ENCODE measurements around the gene RSPO4.

Gene RSPO4

GRCh38 chr20:939606-940005 is 62.5 kb downstream of the RSPO4 start:
- Histone ChIP-seq H2BK15ac (ENCODE audit: low read depth, poor library complexity, severe bottlenecking) (no peak overlapping the region), H2BK120ac (ENCODE audit: low read depth, low read length) (no peak overlapping the region), H3K23ac (ENCODE audit: low read length in 2 of 2) (no peak overlapping the region), H2AK5ac (ENCODE audit: low read length, severe bottlenecking) (no peak overlapping the region), H2BK12ac (ENCODE audit: low read length in 2 of 2) (no peak overlapping the region), H3K27me3 (ENCODE audit: control insufficient read depth in 1 of 2, insufficient read depth in 1 of 2, low read length in 2 of 2) (peaks cover 0 to 36% of the 10 kb centered on the region in 2 experiments), H3K36me3 (ENCODE audit: control insufficient read depth in 1 of 2, insufficient read depth in 2 of 2, low read depth in 1 of 2, low read length in 2 of 2) (no peaks in the 10 kb centered on the region), H3K27ac (ENCODE audit: low read length, poor library complexity, severe bottlenecking) (no peak overlapping the region), H3K14ac (ENCODE audit: low read length in 2 of 2) (no peak overlapping the region), H3K9me3 (ENCODE audit: control insufficient read depth, low read length) (no peaks in the 10 kb centered on the region), H2BK5ac (ENCODE audit: low read depth, low read length, poor library complexity, severe bottlenecking) (no peak overlapping the region), H3K18ac (ENCODE audit: low read depth in 1 of 2, low read length in 2 of 2) (no peak overlapping the region), H4K8ac (ENCODE audit: low read length) (no peak overlapping the region), H3K79me1 (replicated peaks; ENCODE audit: low read length, poor library complexity, severe bottlenecking) (no peaks in the 10 kb centered on the region), H3K4me3 (ENCODE audit: insufficient read depth in 1 of 2, low read depth in 1 of 2, low read length in 2 of 2) (no peak overlapping the region), H2AFZ (ENCODE audit: low read depth, low read length) (no peak overlapping the region), H3K9ac (ENCODE audit: low read length) (no peak overlapping the region), H3K4ac (ENCODE audit: low read depth in 1 of 2, low read length in 2 of 2) (no peak overlapping the region), H4K91ac (ENCODE audit: low read length) (no peak overlapping the region), H3K4me2 (ENCODE audit: low read length, poor library complexity, severe bottlenecking) (no peak overlapping the region), H3K4me1 (ENCODE audit: control insufficient read depth, insufficient read depth, low read depth, low read length) (no peaks in the 10 kb centered on the region)
- DNase-seq, result no peak
- 92% methylated on average over 5 of the region's 5 CpGs for WGBS

GRCh38 chr20:934186-934840 is 67.8 kb downstream of the RSPO4 start:
- Histone ChIP-seq H3K4ac (ENCODE audit: low read depth in 1 of 2, low read length in 2 of 2) (no peak overlapping the region), H3K27ac (ENCODE audit: low read length, poor library complexity, severe bottlenecking) (no peak overlapping the region), H3K4me2 (ENCODE audit: low read length, poor library complexity, severe bottlenecking) (no peak overlapping the region), H3K23ac (ENCODE audit: low read length in 2 of 2) (no peak overlapping the region), H2BK15ac (ENCODE audit: low read depth, poor library complexity, severe bottlenecking) (no peak overlapping the region), H4K91ac (ENCODE audit: low read length) (no peak overlapping the region), H3K79me1 (replicated peaks; ENCODE audit: low read length, poor library complexity, severe bottlenecking) (no peaks in the 10 kb centered on the region), H3K14ac (ENCODE audit: low read length in 2 of 2) (no peak overlapping the region), H3K9ac (ENCODE audit: low read length) (no peak overlapping the region), H3K36me3 (ENCODE audit: control insufficient read depth in 1 of 2, insufficient read depth in 2 of 2, low read depth in 1 of 2, low read length in 2 of 2) (no peaks in the 10 kb centered on the region), H4K8ac (ENCODE audit: low read length) (no peak overlapping the region), H2AK5ac (ENCODE audit: low read length, severe bottlenecking) (no peak overlapping the region), H3K9me3 (ENCODE audit: control insufficient read depth, low read length) (peaks cover 19% of the 10 kb centered on the region), H3K4me3 (ENCODE audit: insufficient read depth in 1 of 2, low read depth in 1 of 2, low read length in 2 of 2) (no peak overlapping the region), H2BK5ac (ENCODE audit: low read depth, low read length, poor library complexity, severe bottlenecking) (no peak overlapping the region), H3K27me3 (ENCODE audit: control insufficient read depth in 1 of 2, insufficient read depth in 1 of 2, low read length in 2 of 2) (peaks cover 0 to 8% of the 10 kb centered on the region in 2 experiments), H2BK12ac (ENCODE audit: low read length in 2 of 2) (no peak overlapping the region), H3K4me1 (ENCODE audit: control insufficient read depth, insufficient read depth, low read depth, low read length) (no peaks in the 10 kb centered on the region), H2AFZ (ENCODE audit: low read depth, low read length) (no peak overlapping the region), H2BK120ac (ENCODE audit: low read depth, low read length) (no peak overlapping the region), H3K18ac (ENCODE audit: low read depth in 1 of 2, low read length in 2 of 2) (no peak overlapping the region)
- DNase-seq, result no peak
- WGBS, result 48% methylated on average over 8 of the region's 9 CpGs

DNA sequence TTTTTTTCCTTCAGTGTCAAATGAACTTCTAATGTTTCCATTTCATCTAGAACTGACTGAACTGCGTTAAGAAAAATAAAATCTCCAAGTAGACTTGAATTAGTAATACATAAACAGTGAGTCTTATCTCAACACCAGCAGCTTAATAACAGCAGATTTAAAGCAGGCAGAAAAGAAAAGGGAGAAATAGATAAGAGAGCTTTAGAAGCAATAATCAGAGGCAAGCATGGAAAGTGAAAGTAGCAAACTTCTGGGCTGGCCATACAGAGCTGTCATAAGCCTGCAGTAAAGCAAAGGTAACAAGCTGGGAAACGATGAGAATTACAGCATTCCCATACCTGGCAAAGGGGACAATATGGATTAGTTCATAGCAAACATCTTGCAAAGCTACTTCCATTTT is 69.1 kb downstream of the RSPO4 start:
- H2BK5ac ChIP-seq (ENCODE audit: low read depth, low read length, poor library complexity, severe bottlenecking), result no peak overlapping the region
- H3K9ac ChIP-seq (ENCODE audit: low read length), result no peak overlapping the region
- no peak overlapping the region for H3K27ac ChIP-seq (ENCODE audit: low read length, poor library complexity, severe bottlenecking)
- H3K4me1 ChIP-seq (ENCODE audit: control insufficient read depth, insufficient read depth, low read depth, low read length), result no peaks in the 10 kb centered on the region
- H3K14ac ChIP-seq (ENCODE audit: low read length in 2 of 2), result no peak overlapping the region
- no peak overlapping the region for H2BK120ac ChIP-seq (ENCODE audit: low read depth, low read length)
- H3K4ac ChIP-seq (ENCODE audit: low read depth in 1 of 2, low read length in 2 of 2), result no peak overlapping the region
- no peak for DNase-seq
- 46% methylated on average over 1 of the region's 2 CpGs for WGBS
- no peak overlapping the region for H2AK5ac ChIP-seq (ENCODE audit: low read length, severe bottlenecking)
- H3K23ac ChIP-seq (ENCODE audit: low read length in 2 of 2), result no peak overlapping the region
- H3K9me3 ChIP-seq (ENCODE audit: control insufficient read depth, low read length), result peaks cover 20% of the 10 kb centered on the region
- no peak overlapping the region for H4K8ac ChIP-seq (ENCODE audit: low read length)
- H3K27me3 ChIP-seq (ENCODE audit: control insufficient read depth in 1 of 2, insufficient read depth in 1 of 2, low read length in 2 of 2), result no peaks in the 10 kb centered on the region
- H2BK15ac ChIP-seq (ENCODE audit: low read depth, poor library complexity, severe bottlenecking), result no peak overlapping the region
- H3K18ac ChIP-seq (ENCODE audit: low read depth in 1 of 2, low read length in 2 of 2), result no peak overlapping the region
- H4K91ac ChIP-seq (ENCODE audit: low read length), result no peak overlapping the region
- H3K4me3 ChIP-seq (ENCODE audit: insufficient read depth in 1 of 2, low read depth in 1 of 2, low read length in 2 of 2), result no peak overlapping the region
- no peaks in the 10 kb centered on the region for H3K79me1 ChIP-seq (replicated peaks; ENCODE audit: low read length, poor library complexity, severe bottlenecking)
- H2BK12ac ChIP-seq (ENCODE audit: low read length in 2 of 2), result no peak overlapping the region
- no peaks in the 10 kb centered on the region for H3K36me3 ChIP-seq (ENCODE audit: control insufficient read depth in 1 of 2, insufficient read depth in 2 of 2, low read depth in 1 of 2, low read length in 2 of 2)
- H3K4me2 ChIP-seq (ENCODE audit: low read length, poor library complexity, severe bottlenecking), result no peak overlapping the region
- no peak overlapping the region for H2AFZ ChIP-seq (ENCODE audit: low read depth, low read length)

GRCh38 chr20:931401-931800 is 70.7 kb downstream of the RSPO4 start:
- H3K23ac ChIP-seq (ENCODE audit: low read length in 2 of 2), result no peak overlapping the region
- 0% methylated on average over 1 of the region's 1 CpG for whole genome bisulfite sequencing
- H3K4ac ChIP-seq (ENCODE audit: low read depth in 1 of 2, low read length in 2 of 2), result no peak overlapping the region
- H2BK120ac ChIP-seq (ENCODE audit: low read depth, low read length), result no peak overlapping the region
- H3K27me3 ChIP-seq (ENCODE audit: control insufficient read depth in 1 of 2, insufficient read depth in 1 of 2, low read length in 2 of 2), result peaks cover 0 to 4% of the 10 kb centered on the region in 2 experiments
- no peak overlapping the region for H2AFZ ChIP-seq (ENCODE audit: low read depth, low read length)
- no peak overlapping the region for H2BK15ac ChIP-seq (ENCODE audit: low read depth, poor library complexity, severe bottlenecking)
- no peak overlapping the region for H3K4me2 ChIP-seq (ENCODE audit: low read length, poor library complexity, severe bottlenecking)
- H4K8ac ChIP-seq (ENCODE audit: low read length), result no peak overlapping the region
- H2BK5ac ChIP-seq (ENCODE audit: low read depth, low read length, poor library complexity, severe bottlenecking), result no peak overlapping the region
- H2BK12ac ChIP-seq (ENCODE audit: low read length in 2 of 2), result no peak overlapping the region
- no peak overlapping the region for H3K9ac ChIP-seq (ENCODE audit: low read length)
- no peaks in the 10 kb centered on the region for H3K36me3 ChIP-seq (ENCODE audit: control insufficient read depth in 1 of 2, insufficient read depth in 2 of 2, low read depth in 1 of 2, low read length in 2 of 2)
- H3K4me1 ChIP-seq (ENCODE audit: control insufficient read depth, insufficient read depth, low read depth, low read length), result no peaks in the 10 kb centered on the region
- no peak overlapping the region for H3K4me3 ChIP-seq (ENCODE audit: insufficient read depth in 1 of 2, low read depth in 1 of 2, low read length in 2 of 2)
- H4K91ac ChIP-seq (ENCODE audit: low read length), result no peak overlapping the region
- peaks cover 20% of the 10 kb centered on the region for H3K9me3 ChIP-seq (ENCODE audit: control insufficient read depth, low read length)
- H2AK5ac ChIP-seq (ENCODE audit: low read length, severe bottlenecking), result no peak overlapping the region
- no peak for DNase-seq
- H3K14ac ChIP-seq (ENCODE audit: low read length in 2 of 2), result no peak overlapping the region
- H3K18ac ChIP-seq (ENCODE audit: low read depth in 1 of 2, low read length in 2 of 2), result no peak overlapping the region
- H3K27ac ChIP-seq (ENCODE audit: low read length, poor library complexity, severe bottlenecking), result no peak overlapping the region
- H3K79me1 ChIP-seq (replicated peaks; ENCODE audit: low read length, poor library complexity, severe bottlenecking), result no peaks in the 10 kb centered on the region

Data from mesenchymal stem cell (in vitro differentiated cells and primary cell).